ENCODE data around the gene FAM50B. TPM values are rescaled to one million over a fixed set of nuclear protein-coding genes. Genes with fewer than 3 reads are reported as not detected.

Gene FAM50B
- total and polyA plus RNA-seq, 2 of the 13 experiments (the other 11 are each of a cell fraction or from before 2014, with no cell fraction given), result 0.05 TPM; not detected in 1

DNA sequence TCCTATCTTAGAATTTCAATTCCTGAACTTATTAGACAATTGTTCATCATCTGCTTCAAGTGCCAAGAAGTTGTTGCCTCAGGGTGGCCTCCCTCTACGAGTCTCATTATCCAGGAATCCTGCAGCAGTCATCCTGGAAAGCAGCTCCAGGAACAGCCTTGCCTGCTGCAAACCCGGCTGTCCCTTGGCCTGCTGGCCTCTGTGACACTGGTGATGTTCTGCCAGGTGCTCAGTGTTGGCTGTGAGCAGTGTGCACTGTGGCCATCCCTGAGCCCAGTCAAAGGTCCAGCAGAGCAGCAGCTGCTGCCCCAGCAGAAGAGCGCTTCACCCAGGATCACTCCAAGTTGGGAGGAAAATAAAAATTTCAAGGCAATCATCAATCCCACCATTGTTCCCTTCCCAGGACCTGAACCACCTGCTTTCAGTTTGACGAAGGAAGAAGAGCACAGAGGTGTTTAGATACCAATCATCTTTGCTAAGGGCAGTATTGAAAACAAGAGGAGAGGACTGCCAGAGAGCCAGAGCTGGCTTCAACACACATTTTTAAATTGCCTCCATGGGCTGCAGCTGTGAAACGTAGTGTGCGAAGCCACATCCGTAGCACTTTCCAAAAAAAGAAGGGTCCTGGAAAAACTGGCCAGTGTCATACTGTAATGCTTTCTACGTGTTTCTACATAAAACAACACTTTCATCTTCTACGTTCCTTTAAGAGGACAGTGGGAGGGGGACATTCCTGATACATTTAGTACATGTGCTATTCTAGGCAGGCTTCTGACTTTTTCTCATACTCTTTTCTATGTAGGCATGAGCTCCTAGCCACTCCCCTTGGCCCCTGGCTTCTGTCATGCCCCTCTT is 7.2 kb upstream of the FAM50B start (continued):
- TF ChIP-seq, protein P1, sequence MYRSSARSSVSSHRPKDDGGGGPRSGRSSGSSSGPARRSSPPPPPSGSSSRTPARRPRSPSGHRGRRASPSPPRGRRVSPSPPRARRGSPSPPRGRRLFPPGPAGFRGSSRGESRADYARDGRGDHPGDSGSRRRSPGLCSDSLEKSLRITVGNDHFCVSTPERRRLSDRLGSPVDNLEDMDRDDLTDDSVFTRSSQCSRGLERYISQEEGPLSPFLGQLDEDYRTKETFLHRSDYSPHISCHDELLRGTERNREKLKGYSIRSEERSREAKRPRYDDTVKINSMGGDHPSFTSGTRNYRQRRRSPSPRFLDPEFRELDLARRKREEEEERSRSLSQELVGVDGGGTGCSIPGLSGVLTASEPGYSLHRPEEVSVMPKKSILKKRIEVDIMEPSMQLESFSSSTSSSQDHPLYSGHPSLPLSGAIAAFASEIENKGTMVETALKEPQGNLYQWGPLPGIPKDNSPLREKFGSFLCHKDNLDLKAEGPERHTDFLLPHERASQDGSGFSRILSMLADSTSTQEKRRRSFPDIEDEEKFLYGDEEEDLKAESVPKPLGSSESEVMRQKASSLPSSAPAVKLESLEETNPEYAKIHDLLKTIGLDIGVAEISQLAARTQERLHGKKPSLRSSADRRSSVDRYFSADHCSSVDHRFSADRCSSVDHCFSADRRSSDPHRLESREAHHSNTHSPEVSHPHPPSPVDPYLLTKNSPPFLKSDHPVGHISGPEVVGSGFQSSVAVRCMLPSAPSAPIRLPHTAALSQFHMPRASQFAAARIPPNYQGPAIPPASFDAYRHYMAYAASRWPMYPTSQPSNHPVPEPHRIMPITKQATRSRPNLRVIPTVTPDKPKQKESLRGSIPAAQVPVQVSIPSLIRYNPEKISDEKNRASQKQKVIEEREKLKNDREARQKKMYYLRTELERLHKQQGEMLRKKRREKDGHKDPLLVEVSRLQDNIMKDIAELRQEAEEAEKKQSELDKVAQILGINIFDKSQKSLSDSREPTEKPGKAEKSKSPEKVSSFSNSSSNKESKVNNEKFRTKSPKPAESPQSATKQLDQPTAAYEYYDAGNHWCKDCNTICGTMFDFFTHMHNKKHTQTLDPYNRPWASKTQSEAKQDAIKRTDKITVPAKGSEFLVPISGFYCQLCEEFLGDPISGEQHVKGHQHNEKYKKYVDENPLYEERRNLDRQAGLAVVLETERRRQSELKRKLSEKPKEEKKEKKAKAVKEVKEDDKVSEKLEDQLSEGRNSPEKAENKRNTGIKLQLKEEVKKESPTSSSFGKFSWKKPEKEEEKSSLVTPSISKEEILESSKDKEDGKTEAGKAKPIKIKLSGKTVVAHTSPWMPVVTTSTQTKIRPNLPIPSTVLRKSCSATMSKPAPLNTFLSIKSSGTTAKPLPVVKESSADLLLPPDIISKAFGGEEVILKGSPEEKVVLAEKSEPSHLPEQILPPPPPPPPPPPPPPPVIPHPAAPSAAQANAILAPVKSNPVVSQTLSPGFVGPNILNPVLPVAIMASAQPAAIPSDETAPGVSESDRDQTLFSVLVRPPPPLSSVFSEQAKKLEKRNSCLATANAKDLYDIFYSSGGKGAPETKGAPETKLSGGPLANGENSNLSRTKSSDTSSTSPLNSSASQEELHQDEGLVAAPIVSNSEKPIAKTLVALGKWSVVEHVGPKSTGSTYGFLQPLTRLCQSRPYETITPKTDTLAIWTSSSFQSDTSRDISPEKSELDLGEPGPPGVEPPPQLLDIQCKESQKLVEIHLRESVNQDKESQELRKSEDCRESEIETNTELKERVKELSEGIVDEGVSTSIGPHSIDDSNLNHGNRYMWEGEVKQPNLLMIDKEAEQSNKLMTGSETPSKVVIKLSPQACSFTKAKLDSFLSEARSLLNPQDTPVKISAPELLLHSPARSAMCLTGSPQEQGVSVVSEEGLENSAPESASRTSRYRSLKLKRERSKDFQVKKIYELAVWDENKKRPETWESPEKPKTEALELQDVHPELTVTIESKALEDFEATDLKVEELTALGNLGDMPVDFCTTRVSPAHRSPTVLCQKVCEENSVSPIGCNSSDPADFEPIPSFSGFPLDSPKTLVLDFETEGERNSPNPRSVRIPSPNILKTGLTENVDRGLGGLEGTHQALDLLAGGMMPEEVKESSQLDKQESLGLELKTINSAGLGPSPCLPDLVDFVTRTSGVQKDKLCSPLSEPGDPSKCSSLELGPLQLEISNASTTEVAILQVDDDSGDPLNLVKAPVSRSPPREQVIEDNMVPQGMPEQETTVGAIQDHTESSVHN (CRISPR knock-in tag; IDR thresholded peaks at IDR 0.05), result peak; percentile 56; the same call in 1 of the 2 replicates
- TF ChIP-seq KAT7 (CRISPR knock-in tag; IDR thresholded peaks at IDR 0.05; ENCODE audit: borderline replicate concordance) (no peak), ZNF543 (CRISPR knock-in tag; IDR thresholded peaks at IDR 0.05) (no peak), ZNF616 (CRISPR knock-in tag; IDR thresholded peaks at IDR 0.05; ENCODE audit: low read depth) (no peak), MEIS1 (CRISPR knock-in tag; IDR thresholded peaks at IDR 0.05; ENCODE audit: borderline replicate concordance) (peak; percentile 46; the same call in 1 of the 2 replicates), ZNF660 (CRISPR knock-in tag; IDR thresholded peaks at IDR 0.05; ENCODE audit: borderline replicate concordance, low read depth) (no peak), ZMAT3 (CRISPR knock-in tag; conservative IDR thresholded peaks at IDR 0.05) (no peak), ZBTB3 (CRISPR knock-in tag; IDR thresholded peaks at IDR 0.05; ENCODE audit: borderline replicate concordance, low read depth) (no peak; the same call in 1 of the 2 replicates), SSRP1 (CRISPR knock-in tag; IDR thresholded peaks at IDR 0.05) (no peak), REXO4 (CRISPR knock-in tag; IDR thresholded peaks at IDR 0.05; ENCODE audit: borderline replicate concordance) (no peak), NR2F6 (IDR thresholded peaks at IDR 0.05) (no peak), NR2F6 (CRISPR knock-in tag; IDR thresholded peaks at IDR 0.05) (no peak), ZNF253 (CRISPR knock-in tag; IDR thresholded peaks at IDR 0.05; ENCODE audit: borderline replicate concordance) (no peak), HOXA3 (CRISPR knock-in tag; IDR thresholded peaks at IDR 0.05) (peak; percentile 67), TRIM24 (CRISPR knock-in tag; IDR thresholded peaks at IDR 0.05) (no peak)
- TF ChIP-seq, protein P2, sequence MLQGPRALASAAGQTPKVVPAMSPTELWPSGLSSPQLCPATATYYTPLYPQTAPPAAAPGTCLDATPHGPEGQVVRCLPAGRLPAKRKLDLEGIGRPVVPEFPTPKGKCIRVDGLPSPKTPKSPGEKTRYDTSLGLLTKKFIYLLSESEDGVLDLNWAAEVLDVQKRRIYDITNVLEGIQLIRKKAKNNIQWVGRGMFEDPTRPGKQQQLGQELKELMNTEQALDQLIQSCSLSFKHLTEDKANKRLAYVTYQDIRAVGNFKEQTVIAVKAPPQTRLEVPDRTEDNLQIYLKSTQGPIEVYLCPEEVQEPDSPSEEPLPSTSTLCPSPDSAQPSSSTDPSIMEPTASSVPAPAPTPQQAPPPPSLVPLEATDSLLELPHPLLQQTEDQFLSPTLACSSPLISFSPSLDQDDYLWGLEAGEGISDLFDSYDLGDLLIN (CRISPR knock-in tag; IDR thresholded peaks at IDR 0.05; ENCODE audit: borderline replicate concordance), result 0 out of 2 replicates have a peak, but pooled peaks have one; percentile 77
- TF ChIP-seq, protein P3, sequence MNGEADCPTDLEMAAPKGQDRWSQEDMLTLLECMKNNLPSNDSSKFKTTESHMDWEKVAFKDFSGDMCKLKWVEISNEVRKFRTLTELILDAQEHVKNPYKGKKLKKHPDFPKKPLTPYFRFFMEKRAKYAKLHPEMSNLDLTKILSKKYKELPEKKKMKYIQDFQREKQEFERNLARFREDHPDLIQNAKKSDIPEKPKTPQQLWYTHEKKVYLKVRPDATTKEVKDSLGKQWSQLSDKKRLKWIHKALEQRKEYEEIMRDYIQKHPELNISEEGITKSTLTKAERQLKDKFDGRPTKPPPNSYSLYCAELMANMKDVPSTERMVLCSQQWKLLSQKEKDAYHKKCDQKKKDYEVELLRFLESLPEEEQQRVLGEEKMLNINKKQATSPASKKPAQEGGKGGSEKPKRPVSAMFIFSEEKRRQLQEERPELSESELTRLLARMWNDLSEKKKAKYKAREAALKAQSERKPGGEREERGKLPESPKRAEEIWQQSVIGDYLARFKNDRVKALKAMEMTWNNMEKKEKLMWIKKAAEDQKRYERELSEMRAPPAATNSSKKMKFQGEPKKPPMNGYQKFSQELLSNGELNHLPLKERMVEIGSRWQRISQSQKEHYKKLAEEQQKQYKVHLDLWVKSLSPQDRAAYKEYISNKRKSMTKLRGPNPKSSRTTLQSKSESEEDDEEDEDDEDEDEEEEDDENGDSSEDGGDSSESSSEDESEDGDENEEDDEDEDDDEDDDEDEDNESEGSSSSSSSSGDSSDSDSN (CRISPR knock-in tag; IDR thresholded peaks at IDR 0.05), result no peak

Measured in HepG2 (cell line).